ENCODE data around the gene TARS3.

Gene TARS3

DNA sequence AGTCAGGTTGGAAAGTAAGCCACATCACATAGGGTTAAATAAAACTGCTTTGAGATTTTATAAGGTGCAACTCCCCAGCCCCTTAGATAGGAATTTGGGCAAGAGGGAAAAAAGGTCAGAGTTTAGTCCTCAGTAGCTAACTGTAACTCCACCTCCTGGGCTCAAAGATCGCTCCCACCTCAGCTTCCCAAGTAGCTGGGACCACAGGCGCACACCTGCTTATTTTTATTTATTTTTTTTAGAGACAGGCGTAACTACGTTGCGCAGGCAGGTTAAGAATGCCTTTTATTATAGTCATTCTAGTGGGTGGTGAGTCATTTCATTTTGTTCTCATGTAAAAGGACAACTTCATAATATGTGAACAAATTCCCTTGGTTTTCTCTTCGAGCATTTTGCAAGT, 86.8 kb downstream of the TARS3 start:
- TF ChIP-seq FOXP2 (optimal IDR thresholded peaks at IDR 0.05; ENCODE audit: borderline replicate concordance, extremely low read depth, extremely low read length, insufficient read depth) (no peak), POLR2AphosphoS5 (IDR thresholded peaks at IDR 0.05; ENCODE audit: low read depth, low read length) (no peak), SIN3A (IDR thresholded peaks at IDR 0.05; ENCODE audit: borderline replicate concordance, insufficient read depth, low read length) (no peak), TAF1 (IDR thresholded peaks at IDR 0.05; ENCODE audit: borderline replicate concordance, insufficient read depth, low read length) (no peak)
- TF ChIP-seq, protein P1, sequence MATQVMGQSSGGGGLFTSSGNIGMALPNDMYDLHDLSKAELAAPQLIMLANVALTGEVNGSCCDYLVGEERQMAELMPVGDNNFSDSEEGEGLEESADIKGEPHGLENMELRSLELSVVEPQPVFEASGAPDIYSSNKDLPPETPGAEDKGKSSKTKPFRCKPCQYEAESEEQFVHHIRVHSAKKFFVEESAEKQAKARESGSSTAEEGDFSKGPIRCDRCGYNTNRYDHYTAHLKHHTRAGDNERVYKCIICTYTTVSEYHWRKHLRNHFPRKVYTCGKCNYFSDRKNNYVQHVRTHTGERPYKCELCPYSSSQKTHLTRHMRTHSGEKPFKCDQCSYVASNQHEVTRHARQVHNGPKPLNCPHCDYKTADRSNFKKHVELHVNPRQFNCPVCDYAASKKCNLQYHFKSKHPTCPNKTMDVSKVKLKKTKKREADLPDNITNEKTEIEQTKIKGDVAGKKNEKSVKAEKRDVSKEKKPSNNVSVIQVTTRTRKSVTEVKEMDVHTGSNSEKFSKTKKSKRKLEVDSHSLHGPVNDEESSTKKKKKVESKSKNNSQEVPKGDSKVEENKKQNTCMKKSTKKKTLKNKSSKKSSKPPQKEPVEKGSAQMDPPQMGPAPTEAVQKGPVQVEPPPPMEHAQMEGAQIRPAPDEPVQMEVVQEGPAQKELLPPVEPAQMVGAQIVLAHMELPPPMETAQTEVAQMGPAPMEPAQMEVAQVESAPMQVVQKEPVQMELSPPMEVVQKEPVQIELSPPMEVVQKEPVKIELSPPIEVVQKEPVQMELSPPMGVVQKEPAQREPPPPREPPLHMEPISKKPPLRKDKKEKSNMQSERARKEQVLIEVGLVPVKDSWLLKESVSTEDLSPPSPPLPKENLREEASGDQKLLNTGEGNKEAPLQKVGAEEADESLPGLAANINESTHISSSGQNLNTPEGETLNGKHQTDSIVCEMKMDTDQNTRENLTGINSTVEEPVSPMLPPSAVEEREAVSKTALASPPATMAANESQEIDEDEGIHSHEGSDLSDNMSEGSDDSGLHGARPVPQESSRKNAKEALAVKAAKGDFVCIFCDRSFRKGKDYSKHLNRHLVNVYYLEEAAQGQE (IDR thresholded peaks at IDR 0.05; ENCODE audit: insufficient read depth in 1 of 2, low read depth in 2 of 2, low read length in 2 of 2): no peak

DNA sequence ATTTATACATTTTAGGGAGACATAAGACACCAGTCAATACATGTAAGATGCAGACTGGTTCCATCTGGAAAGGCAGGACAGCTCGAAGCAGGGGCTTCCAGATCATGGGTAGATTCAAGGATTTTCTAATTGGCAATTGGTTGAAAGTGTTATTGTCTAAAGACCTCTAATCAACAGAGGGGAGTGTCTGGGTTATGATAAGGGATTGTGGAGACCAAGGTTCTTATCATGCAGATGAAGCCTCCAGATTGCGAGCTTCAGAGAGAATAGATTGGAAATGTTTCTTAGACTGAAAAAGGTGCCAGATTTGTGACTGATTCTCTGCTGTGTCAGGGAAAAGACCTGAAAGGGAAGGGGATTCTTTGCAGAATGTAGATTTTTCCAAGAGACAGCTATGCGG, 87.2 kb downstream of the TARS3 start:
- TF ChIP-seq FOXP2 (optimal IDR thresholded peaks at IDR 0.05; ENCODE audit: borderline replicate concordance, extremely low read depth, extremely low read length, insufficient read depth) (no peak), SIN3A (IDR thresholded peaks at IDR 0.05; ENCODE audit: borderline replicate concordance, insufficient read depth, low read length) (no peak), TAF1 (IDR thresholded peaks at IDR 0.05; ENCODE audit: borderline replicate concordance, insufficient read depth, low read length) (no peak), POLR2AphosphoS5 (IDR thresholded peaks at IDR 0.05; ENCODE audit: low read depth, low read length) (no peak)
- TF ChIP-seq, protein P1 (IDR thresholded peaks at IDR 0.05; ENCODE audit: insufficient read depth in 1 of 2, low read depth in 2 of 2, low read length in 2 of 2): no peak

DNA sequence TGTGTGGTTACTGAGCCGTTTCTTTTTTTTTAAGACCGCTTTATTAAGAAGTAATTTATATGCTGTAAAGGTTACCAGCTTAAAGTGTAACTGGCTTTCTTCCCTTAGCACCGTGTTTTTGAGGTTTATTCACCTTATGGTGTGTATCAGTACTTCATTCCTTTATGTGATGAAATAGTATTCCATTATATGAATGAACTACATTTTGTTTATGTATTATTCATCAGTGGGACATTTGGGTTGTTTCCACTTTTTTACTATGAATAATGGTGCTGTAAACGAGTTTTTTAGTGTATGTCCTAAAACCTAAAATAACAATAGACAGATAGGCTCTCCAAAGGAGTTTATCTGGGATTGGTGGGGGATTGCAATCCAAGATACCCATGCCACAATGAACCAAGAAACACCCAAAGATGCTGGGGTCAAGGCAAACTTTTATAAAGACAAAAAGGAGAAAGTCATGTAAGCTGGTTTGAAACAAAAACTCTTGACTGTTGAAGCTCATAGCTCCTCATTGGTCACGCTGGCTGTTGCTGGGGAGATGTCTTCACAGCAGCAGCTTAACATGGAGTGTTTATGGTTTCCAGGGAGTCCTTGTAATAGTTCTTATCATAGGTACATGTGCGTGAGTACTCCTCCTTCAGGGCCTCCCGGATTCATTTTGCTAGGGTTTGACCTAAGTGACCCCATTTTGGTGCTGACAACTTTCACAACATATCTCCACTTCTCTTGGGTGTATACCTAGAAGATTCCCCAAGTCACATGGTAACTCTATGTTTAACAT, 88.1 kb downstream of the TARS3 start:
- TF ChIP-seq TAF1 (IDR thresholded peaks at IDR 0.05; ENCODE audit: borderline replicate concordance, insufficient read depth, low read length) (no peak), FOXP2 (optimal IDR thresholded peaks at IDR 0.05; ENCODE audit: borderline replicate concordance, extremely low read depth, extremely low read length, insufficient read depth) (no peak), POLR2AphosphoS5 (IDR thresholded peaks at IDR 0.05; ENCODE audit: low read depth, low read length) (no peak), SIN3A (IDR thresholded peaks at IDR 0.05; ENCODE audit: borderline replicate concordance, insufficient read depth, low read length) (no peak)
- TF ChIP-seq, protein P1 (IDR thresholded peaks at IDR 0.05; ENCODE audit: insufficient read depth in 1 of 2, low read depth in 2 of 2, low read length in 2 of 2): no peak

DNA sequence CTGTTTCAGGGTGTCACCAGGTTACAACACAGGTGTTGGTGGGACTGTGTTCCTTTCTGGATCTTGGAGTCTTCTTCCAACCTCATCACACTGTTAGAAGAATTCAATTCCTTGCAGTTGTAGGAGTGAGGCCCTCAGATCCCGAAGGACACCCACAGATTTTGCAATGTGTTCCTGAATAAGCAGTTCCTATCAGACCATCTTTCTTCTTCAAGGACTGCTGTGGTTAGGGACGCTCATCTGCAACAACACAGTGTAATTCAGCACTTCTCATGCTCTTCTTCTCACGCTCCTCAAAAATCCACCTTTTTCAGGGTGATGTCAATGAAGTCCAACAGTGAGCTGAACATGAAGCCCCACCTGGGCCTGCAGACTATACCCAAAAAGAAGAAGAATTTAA, 90.9 kb downstream of the TARS3 start:
- TF ChIP-seq, protein P1 (IDR thresholded peaks at IDR 0.05; ENCODE audit: insufficient read depth in 1 of 2, low read depth in 2 of 2, low read length in 2 of 2): no peak
- TF ChIP-seq SIN3A (IDR thresholded peaks at IDR 0.05; ENCODE audit: borderline replicate concordance, insufficient read depth, low read length): no peak
- no peak for TF ChIP-seq POLR2AphosphoS5 (IDR thresholded peaks at IDR 0.05; ENCODE audit: low read depth, low read length)
- no peak for TF ChIP-seq FOXP2 (optimal IDR thresholded peaks at IDR 0.05; ENCODE audit: borderline replicate concordance, extremely low read depth, extremely low read length, insufficient read depth)
- no peak for TF ChIP-seq TAF1 (IDR thresholded peaks at IDR 0.05; ENCODE audit: borderline replicate concordance, insufficient read depth, low read length)

Data from PFSK-1 (cell line).